H9 (cell line): Measurements from ENCODE around the gene VAV2. TPM values are rescaled to one million over a fixed set of nuclear protein-coding genes. Genes with fewer than 3 reads are reported as not detected.

Experiments used
- DNase-seq: peaks from one replicate; pipeline ENCODE4 v3.0.0-alpha.2; 2017
- H2AFZ ChIP-seq: one replicate; pipeline ENCODE4 v1.6.1; 2013; ENCODE audit warnings: mild to moderate bottlenecking, low read length, control low read depth, moderate library complexity
- H2AK5ac ChIP-seq: 2 replicates; pipeline ENCODE4 v1.6.1; 2013; ENCODE audit warnings: low read length, control low read depth, mixed read lengths; ENCODE audit not compliant: insufficient read length
- H2BK120ac ChIP-seq: one replicate; pipeline ENCODE4 v1.6.1; 2013; ENCODE audit warnings: low read depth, mild to moderate bottlenecking, low read length, control low read depth, inconsistent platforms; ENCODE audit not compliant: poor library complexity, severe bottlenecking
- H2BK12ac ChIP-seq: 2 replicates; pipeline ENCODE4 v1.6.1; 2013; ENCODE audit warnings: low read length, control low read depth, mixed read lengths, low read depth; ENCODE audit not compliant: insufficient read length
- H2BK15ac ChIP-seq: 2 replicates; pipeline ENCODE4 v1.6.1; 2013; ENCODE audit warnings: low read depth, low read length, control low read depth
- H2BK20ac ChIP-seq: one replicate; pipeline ENCODE4 v1.6.1; 2013; ENCODE audit warnings: low read depth, mild to moderate bottlenecking, low read length, control low read depth, inconsistent platforms; ENCODE audit not compliant: poor library complexity, severe bottlenecking
- H2BK5ac ChIP-seq: 2 replicates; pipeline ENCODE4 v1.6.1; 2013; ENCODE audit warnings: low read length, control low read depth, mixed read lengths; ENCODE audit not compliant: insufficient read length
- H3K14ac ChIP-seq: 2 replicates; pipeline ENCODE4 v1.6.1; 2013; ENCODE audit warnings: low read length, control low read depth; ENCODE audit not compliant: insufficient read depth
- H3K18ac ChIP-seq: 2 replicates; pipeline ENCODE4 v1.6.1; 2013; ENCODE audit warnings: low read depth, mild to moderate bottlenecking, mixed read lengths, low read length, control low read depth; ENCODE audit not compliant: insufficient read length
- H3K23ac ChIP-seq: 2 replicates; pipeline ENCODE4 v1.6.1; 2013; ENCODE audit warnings: low read length, control low read depth, mixed read lengths, low read depth; ENCODE audit not compliant: insufficient read length
- H3K23me2 ChIP-seq: 2 replicates; pipeline ENCODE4 v1.6.1; 2013; ENCODE audit warnings: low read depth, mild to moderate bottlenecking, mixed read lengths, low read length, control low read depth; ENCODE audit not compliant: insufficient read length, poor library complexity, severe bottlenecking
- H3K27ac ChIP-seq: 2 replicates; pipeline ENCODE4 v1.5.1; 2013; ENCODE audit warnings: low read length, control low read depth, mixed read lengths, low read depth; ENCODE audit not compliant: insufficient read length
- H3K27me3 ChIP-seq: 2 replicates; pipeline ENCODE4 v1.6.1; 2013; ENCODE audit warnings: low read length, control low read depth, inconsistent platforms; ENCODE audit not compliant: insufficient read depth
- H3K4ac ChIP-seq: 2 replicates; pipeline ENCODE4 v1.6.1; 2013; ENCODE audit warnings: low read depth, mild to moderate bottlenecking, control low read depth, inconsistent platforms, low read length, moderate library complexity
- H3K4me1 ChIP-seq: 2 replicates; pipeline ENCODE4 v1.6.1; 2013; ENCODE audit warnings: low read length, control low read depth, inconsistent platforms; ENCODE audit not compliant: insufficient read depth
- H3K4me2 ChIP-seq: 2 replicates; pipeline ENCODE4 v1.6.1; 2013; ENCODE audit warnings: low read length, control low read depth, mixed read lengths; ENCODE audit not compliant: insufficient read length, insufficient read depth
- H3K56ac ChIP-seq: 2 replicates; pipeline ENCODE4 v1.6.1; 2013; ENCODE audit warnings: low read depth, mild to moderate bottlenecking, mixed read lengths, low read length, control low read depth; ENCODE audit not compliant: insufficient read length
- H3K79me1 ChIP-seq: 2 replicates; pipeline ENCODE4 v1.6.1; 2013; ENCODE audit warnings: low read depth, mild to moderate bottlenecking, moderate library complexity, low read length, control low read depth, inconsistent platforms; ENCODE audit not compliant: insufficient read depth, poor library complexity, severe bottlenecking
- H3K79me2 ChIP-seq: 2 replicates; pipeline ENCODE4 v1.6.1; 2013; ENCODE audit warnings: low read length, control low read depth, inconsistent platforms; ENCODE audit not compliant: insufficient read depth
- H3K9ac ChIP-seq: 2 replicates; pipeline ENCODE4 v1.6.1; 2013; ENCODE audit warnings: low read length, control low read depth, mixed read lengths; ENCODE audit not compliant: insufficient read length; ENCODE audit errors: extremely low read depth
- H3K9me3 ChIP-seq: one replicate; pipeline ENCODE4 v1.6.1; 2013; ENCODE audit warnings: low read depth, low read length, inconsistent platforms; ENCODE audit not compliant: control insufficient read depth
- H3T11ph ChIP-seq: one replicate; pipeline ENCODE4 v1.6.1; 2013; ENCODE audit warnings: mild to moderate bottlenecking, low read length, control low read depth, inconsistent platforms
- H4K20me1 ChIP-seq: one replicate; pipeline ENCODE4 v1.6.1; 2013; ENCODE audit not compliant: control insufficient read depth, insufficient read length, insufficient read depth
- H4K5ac ChIP-seq: 2 replicates; pipeline ENCODE4 v1.6.1; 2013; ENCODE audit warnings: low read depth, mild to moderate bottlenecking, mixed read lengths, low read length, control low read depth; ENCODE audit not compliant: insufficient read length
- H4K8ac ChIP-seq: replicated peaks from 2 replicates; pipeline ENCODE4 v1.6.1; 2013; ENCODE audit warnings: low read length, control low read depth, mixed read lengths, low read depth; ENCODE audit not compliant: insufficient read length
- H4K91ac ChIP-seq: 2 replicates; pipeline ENCODE4 v1.6.1; 2013; ENCODE audit warnings: low read depth, mild to moderate bottlenecking, moderate library complexity, mixed read lengths, low read length, control low read depth; ENCODE audit not compliant: insufficient read length
- H3K27ac Mint-ChIP-seq, 3 experiments: 2 replicates in 2 of 3; 3 replicates in 1 of 3; pipeline ENCODE4 v1.8.0; 2020 to 2021; ENCODE audit warnings: mixed read lengths in 3 of 3, mild to moderate bottlenecking in 1 of 3, moderate library complexity in 1 of 3
- H3K27me3 Mint-ChIP-seq: 2 replicates; pipeline ENCODE4 v1.8.0; 2021; ENCODE audit warnings: low read depth, mild to moderate bottlenecking, moderate library complexity, mixed read lengths
- H3K36me3 Mint-ChIP-seq, 3 experiments: 2 replicates in 2 of 3; 3 replicates in 1 of 3; pipeline ENCODE4 v1.8.0; 2020 to 2021; ENCODE audit warnings: low read depth in 3 of 3, mixed read lengths in 3 of 3; ENCODE audit not compliant: insufficient read depth in 1 of 3
- H3K4me1 Mint-ChIP-seq, 2 experiments: 2 replicates each; pipeline ENCODE4 v1.8.0; 2020; ENCODE audit warnings: mixed read lengths in 2 of 2
- H3K4me3 Mint-ChIP-seq, 2 experiments: 2 replicates in 1 of 2; 3 replicates in 1 of 2; pipeline ENCODE4 v1.8.0; 2020 to 2021; ENCODE audit warnings: mild to moderate bottlenecking in 2 of 2, mixed read lengths in 2 of 2, moderate library complexity in 1 of 2
- H3K9me3 Mint-ChIP-seq, 2 experiments: 2 replicates in 1 of 2; 3 replicates in 1 of 2; pipeline ENCODE4 v1.8.0; 2020; ENCODE audit warnings: mild to moderate bottlenecking in 2 of 2, mixed read lengths in 2 of 2, moderate library complexity in 1 of 2
- CTCF ChIP-seq: fragments of 200-600 bp; sonication (generic); conservative IDR thresholded peaks from 3 replicates; pipeline ENCODE4 v1.8.0; 2021; ENCODE audit warnings: antibody characterized with exemption, mild to moderate bottlenecking
- WGBS: extraction: QIAGEN DNeasy Blood & Tissue Kit; methylation state at CpG from one replicate; pipeline ENCODE4 v1.1.7; 2013; ENCODE audit warnings: missing lambda C conversion rate, low lambda C conversion rate, mixed read lengths; ENCODE audit not compliant: insufficient read length; ENCODE audit errors: extremely low coverage; 5-methylcytosine and 5-hydroxymethylcytosine counted together
- total RNA-seq: library from RNA; stranded (reverse); gene quantifications from 2 replicates; pipeline ENCODE4 v1.2.1, GENCODE V29; 2021

Gene VAV2
- total RNA-seq, 1 experiment from 2014 or later, result 58.7 TPM

- Histone ChIP-seq H3K9ac (no peak overlapping the region), H4K20me1 (no peaks in the 10 kb centered on the region), H3K56ac (no peak overlapping the region), H3K4ac (no peak overlapping the region), H2BK120ac (no peak overlapping the region), H2BK12ac (no peak overlapping the region), H2BK20ac (no peak overlapping the region), H3K23me2 (no peaks in the 10 kb centered on the region), H3K79me2 (no peaks in the 10 kb centered on the region; the same call in 1 of the 2 replicates), H3K14ac (no peak overlapping the region), H3K27me3 (no peaks in the 10 kb centered on the region), H2BK15ac (no peak overlapping the region), H3K18ac (no peak overlapping the region), H3K23ac (no peak overlapping the region), H3K27ac (no peak overlapping the region), H4K8ac (no peak overlapping the region), H3K4me1 (no peaks in the 10 kb centered on the region; the same call in 1 of the 2 replicates), H4K5ac (no peak overlapping the region), H2AFZ (no peak overlapping the region), H3T11ph (no peak overlapping the region), H3K4me2 (no peak overlapping the region), H2AK5ac (no peak overlapping the region), H2BK5ac (no peak overlapping the region), H3K79me1 (peaks cover 3% of the 10 kb centered on the region), H3K9me3 (no peaks in the 10 kb centered on the region), H4K91ac (no peak overlapping the region)
- H3K27ac Mint-ChIP-seq, result peak overlapping the region in 1 of 3 experiments; percentile 85; a peak in 2 of 7 replicates
- H3K4me3 Mint-ChIP-seq, result no peak overlapping the region
- H3K27me3 Mint-ChIP-seq, result no peaks in the 10 kb centered on the region
- no peak for DNase-seq
- WGBS, result no CpG with 5 or more reads among the region's 10 CpGs
- TF ChIP-seq CTCF, result no peak
- H3K4me1 Mint-ChIP-seq, result peaks cover 33 to 47% of the 10 kb centered on the region in 2 experiments
- peaks cover 0 to 3% (median 0%) of the 10 kb centered on the region in 3 experiments; a peak in 2 of 7 replicates for H3K36me3 Mint-ChIP-seq
- H3K9me3 Mint-ChIP-seq, result no peaks in the 10 kb centered on the region
These were observed 150.8 kb downstream of the VAV2 start for GRCh38 chr9:133841167-133841812.
